Transverse colon (tissue), 4 donors: Measurements from ENCODE around the gene LRRC23.

Source experiments
- EP300 ChIP-seq: sonication (generic); formaldehyde crosslinking; IDR thresholded peaks from one replicate; pipeline ENCODE4 v1.6.1; 2017; ENCODE audit warnings: antibody characterized with exemption, low read depth
- POLR2A ChIP-seq: fragments of 450-650 bp; IDR thresholded peaks from one replicate; pipeline ENCODE4 v1.6.1; 2016; ENCODE audit warnings: antibody characterized with exemption, mild to moderate bottlenecking, moderate library complexity
- POLR2AphosphoS5 ChIP-seq, 3 donors: sonication (generic); formaldehyde crosslinking; IDR thresholded peaks; one replicate each; pipeline ENCODE4 v1.6.1; 2016; ENCODE audit warnings: antibody characterized with exemption in 3 of 3
- TF ChIP-seq, protein P1 (sequence below), 5 experiments: fragments of 200-600 bp in 3 of 5; fragments of 450-650 bp in 2 of 5; sonication (generic) in 3 of 5; IDR thresholded peaks; 1 replicate in 2 of 5; 2 replicates in 3 of 5; pipeline ENCODE4 v1.5.1; 2016 to 2017; ENCODE audit warnings: antibody characterized with exemption in 5 of 5, inconsistent platforms in 3 of 5, mild to moderate bottlenecking in 2 of 5, moderate library complexity in 1 of 5

GRCh38 chr12:6945613-6946012, 41.0 kb downstream of the LRRC23 start:
- TF ChIP-seq, protein P1, sequence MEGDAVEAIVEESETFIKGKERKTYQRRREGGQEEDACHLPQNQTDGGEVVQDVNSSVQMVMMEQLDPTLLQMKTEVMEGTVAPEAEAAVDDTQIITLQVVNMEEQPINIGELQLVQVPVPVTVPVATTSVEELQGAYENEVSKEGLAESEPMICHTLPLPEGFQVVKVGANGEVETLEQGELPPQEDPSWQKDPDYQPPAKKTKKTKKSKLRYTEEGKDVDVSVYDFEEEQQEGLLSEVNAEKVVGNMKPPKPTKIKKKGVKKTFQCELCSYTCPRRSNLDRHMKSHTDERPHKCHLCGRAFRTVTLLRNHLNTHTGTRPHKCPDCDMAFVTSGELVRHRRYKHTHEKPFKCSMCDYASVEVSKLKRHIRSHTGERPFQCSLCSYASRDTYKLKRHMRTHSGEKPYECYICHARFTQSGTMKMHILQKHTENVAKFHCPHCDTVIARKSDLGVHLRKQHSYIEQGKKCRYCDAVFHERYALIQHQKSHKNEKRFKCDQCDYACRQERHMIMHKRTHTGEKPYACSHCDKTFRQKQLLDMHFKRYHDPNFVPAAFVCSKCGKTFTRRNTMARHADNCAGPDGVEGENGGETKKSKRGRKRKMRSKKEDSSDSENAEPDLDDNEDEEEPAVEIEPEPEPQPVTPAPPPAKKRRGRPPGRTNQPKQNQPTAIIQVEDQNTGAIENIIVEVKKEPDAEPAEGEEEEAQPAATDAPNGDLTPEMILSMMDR (IDR thresholded peaks at IDR 0.05): no peak
- no peak for TF ChIP-seq EP300
- no peak for TF ChIP-seq POLR2AphosphoS5 (IDR thresholded peaks at IDR 0.05)
- TF ChIP-seq POLR2A: no peak
